Omental fat pad (tissue), 4 donors: Measurements from ENCODE around the gene RAB7A. TPM values are rescaled to one million over a fixed set of nuclear protein-coding genes. Genes with fewer than 3 reads are reported as not detected.
A peak's percentile ranks its signal among the peaks of the same experiment; 100 is the strongest.

Experiments
- ATAC-seq: fragments of 150-250 bp; one replicate; pipeline ENCODE4 v1.9.1; 2016; ENCODE audit warnings: mild to moderate bottlenecking, moderate library complexity; ENCODE audit not compliant: low FRiP score
- DNase-seq: peaks from one replicate; pipeline ENCODE4 v3.0.0-alpha.2; 2019; ENCODE audit warnings: low spot score
- total RNA-seq, 4 donors: library from RNA; depleted of rRNA; stranded (reverse); fragments of >200 nt; gene quantifications; one replicate each; pipeline ENCODE4 v1.1.0, GENCODE V29; 2016
- TF ChIP-seq, protein P1 (sequence below), 3 donors: fragments of 450-650 bp; IDR thresholded peaks; one replicate each; pipeline ENCODE4 v1.5.1; 2016 to 2017; ENCODE audit warnings: antibody characterized with exemption in 3 of 3, mild to moderate bottlenecking in 3 of 3, moderate library complexity in 2 of 3

The RAB7A gene
- total RNA-seq, 4 donors from 2014 or later, result 125 to 170 (median 135) TPM

DNA sequence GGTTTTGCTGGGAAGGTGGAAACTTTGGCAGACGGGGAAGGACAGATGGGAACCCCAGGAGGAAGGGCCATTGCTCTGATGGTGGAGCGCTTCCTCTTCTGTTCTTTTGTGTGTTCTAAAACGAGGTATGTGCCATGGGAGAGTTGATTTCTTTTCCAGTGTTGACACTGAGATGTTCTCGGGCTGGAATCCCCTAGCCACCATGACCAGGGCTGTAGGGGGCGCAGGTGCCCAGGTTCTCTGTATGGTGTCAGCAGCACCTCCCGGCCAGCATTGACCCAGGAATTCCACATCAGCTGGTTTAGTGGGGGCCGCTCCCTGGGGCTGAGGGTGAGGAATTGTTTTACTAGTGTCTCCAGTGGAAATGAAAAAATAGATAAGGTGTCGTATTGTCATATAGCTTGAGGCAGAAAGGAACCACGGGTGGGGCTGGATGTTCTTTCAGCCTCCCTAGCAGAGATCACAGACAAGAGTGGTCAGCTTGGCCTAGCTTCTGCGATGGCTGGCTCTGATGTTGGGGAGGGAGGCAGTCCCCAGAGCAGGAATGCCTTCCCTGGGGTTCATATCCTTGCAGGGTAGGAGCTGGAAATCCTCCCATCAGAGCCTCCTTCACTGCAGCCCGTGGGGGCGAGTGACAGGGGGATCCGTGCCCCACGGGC is 119.3 kb downstream of the RAB7A start:
- DNase-seq (no peak), ATAC-seq (peak; percentile 8)
- TF ChIP-seq, protein P1, sequence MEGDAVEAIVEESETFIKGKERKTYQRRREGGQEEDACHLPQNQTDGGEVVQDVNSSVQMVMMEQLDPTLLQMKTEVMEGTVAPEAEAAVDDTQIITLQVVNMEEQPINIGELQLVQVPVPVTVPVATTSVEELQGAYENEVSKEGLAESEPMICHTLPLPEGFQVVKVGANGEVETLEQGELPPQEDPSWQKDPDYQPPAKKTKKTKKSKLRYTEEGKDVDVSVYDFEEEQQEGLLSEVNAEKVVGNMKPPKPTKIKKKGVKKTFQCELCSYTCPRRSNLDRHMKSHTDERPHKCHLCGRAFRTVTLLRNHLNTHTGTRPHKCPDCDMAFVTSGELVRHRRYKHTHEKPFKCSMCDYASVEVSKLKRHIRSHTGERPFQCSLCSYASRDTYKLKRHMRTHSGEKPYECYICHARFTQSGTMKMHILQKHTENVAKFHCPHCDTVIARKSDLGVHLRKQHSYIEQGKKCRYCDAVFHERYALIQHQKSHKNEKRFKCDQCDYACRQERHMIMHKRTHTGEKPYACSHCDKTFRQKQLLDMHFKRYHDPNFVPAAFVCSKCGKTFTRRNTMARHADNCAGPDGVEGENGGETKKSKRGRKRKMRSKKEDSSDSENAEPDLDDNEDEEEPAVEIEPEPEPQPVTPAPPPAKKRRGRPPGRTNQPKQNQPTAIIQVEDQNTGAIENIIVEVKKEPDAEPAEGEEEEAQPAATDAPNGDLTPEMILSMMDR (IDR thresholded peaks at IDR 0.05), result no peak

DNA sequence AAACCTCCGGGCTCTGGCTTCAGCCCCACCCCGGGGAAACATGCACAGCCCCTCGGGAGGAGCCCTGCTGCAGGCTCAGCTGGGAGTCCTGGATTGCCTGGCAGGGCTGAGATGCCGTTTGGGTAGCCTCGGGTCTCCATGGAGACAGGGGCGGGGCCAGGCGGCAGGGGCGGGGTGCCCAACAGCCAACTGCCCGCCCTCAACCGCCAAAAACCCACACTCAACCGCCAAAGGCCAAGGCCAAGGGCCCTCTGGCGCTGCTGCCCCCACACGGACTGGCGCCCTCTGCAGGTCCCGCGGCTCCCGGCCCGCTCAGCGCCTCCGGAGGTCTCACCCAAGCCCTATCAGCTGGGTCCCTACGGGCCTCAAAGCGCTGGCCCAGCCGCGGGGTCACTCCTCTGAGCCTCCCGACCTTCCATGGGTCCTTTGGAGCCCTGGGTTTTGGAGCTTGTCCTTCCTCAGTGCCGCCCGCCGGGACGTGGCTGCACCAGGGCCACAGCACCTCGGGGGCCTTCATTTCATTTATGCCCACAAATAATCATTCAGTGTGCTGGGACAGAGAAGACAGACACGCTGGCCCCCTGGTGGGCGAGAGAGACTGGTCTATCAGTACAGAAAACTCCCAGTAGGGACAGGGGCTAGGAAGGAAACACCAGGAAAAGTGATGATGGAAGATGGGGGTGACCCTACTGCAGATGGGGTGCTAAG is 119.9 kb downstream of the RAB7A start:
- ATAC-seq (peak; percentile 86), DNase-seq (peak; percentile 58)
- TF ChIP-seq, protein P1 (IDR thresholded peaks at IDR 0.05), result peak in 1 of 3 donors; percentile 40

DNA sequence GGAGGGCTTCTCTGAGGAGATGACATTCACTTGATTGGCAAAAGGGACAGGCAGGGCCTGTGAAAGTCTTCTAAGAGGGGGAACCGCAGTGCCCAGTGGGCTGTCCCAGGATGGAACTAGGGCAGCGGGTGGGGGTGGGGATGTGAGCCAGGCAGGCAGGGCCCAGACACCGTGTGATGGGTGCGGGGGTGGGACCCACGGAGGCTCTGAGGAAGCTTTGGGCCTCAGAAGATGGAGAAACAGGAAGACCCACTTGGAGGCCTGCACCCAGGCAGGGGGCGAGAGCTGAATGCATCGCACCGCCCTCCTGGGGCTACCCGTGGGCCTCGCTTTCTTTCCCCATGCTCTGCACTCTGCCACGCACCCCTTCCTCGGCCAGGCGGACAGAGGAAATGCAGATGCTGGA is 120.5 kb downstream of the RAB7A start:
- ATAC-seq, result no peak
- TF ChIP-seq, protein P1 (IDR thresholded peaks at IDR 0.05), result no peak

DNA sequence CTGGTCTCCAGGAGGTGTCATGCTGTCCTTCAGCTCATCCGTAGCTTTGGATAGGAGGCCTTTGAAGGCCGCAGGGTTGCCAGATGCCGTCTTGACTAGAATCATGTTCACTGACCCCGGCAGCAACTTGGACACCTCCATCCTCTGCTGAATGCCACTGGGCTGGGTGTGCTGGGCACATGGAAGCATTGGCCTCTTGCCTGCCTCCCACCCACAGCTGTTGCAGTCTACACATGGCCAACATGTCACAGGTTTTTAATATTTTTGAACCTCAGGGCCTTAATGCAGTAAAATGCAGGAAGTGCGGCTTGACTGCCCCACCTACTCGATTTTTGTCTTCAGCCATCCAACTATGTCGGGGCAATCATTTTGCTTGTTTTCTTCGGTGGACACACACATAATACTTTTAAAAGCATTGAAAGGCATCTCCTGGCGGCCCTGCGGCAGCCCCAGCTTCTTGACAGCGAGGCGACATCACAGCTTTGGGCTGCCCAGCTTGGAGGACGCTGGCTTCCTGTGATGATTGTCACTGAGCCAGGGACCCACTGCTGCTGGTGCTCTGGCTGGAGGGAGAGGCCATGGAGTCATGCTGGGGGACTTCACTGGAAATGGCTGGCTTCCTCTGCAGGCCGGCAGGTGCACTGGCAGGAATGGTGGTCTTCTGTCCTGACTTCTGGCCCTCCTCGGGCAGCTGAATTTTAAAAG is 121.8 kb downstream of the RAB7A start:
- no peak for ATAC-seq

More for the DNA sequence above, 120.5 kb downstream of the RAB7A start:
- DNase-seq, result no peak

DNA sequence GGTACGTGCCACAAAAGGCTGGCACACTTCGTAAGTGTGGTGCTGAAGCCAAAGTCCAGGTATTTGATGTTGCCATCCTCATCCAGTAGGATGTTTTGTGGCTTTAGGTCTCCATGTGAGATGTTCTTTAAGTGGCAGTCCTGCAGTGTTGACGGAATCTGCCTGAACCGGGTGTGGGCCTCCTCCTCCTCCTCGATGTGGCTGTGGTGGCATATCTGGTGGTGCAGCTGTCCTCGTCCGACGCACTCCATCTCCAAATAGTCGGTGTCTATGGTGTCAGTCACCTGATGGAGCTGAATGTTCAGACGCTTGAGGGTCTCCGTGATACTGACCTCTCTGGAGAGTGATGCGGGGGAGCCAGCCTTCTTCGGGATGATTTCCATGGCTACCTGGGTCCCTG is 123.0 kb downstream of the RAB7A start:
- DNase-seq, result no peak
- no peak for ATAC-seq

More for the DNA sequence above, 121.8 kb downstream of the RAB7A start:
- no peak for DNase-seq
- TF ChIP-seq, protein P1 (IDR thresholded peaks at IDR 0.05), result no peak

DNA sequence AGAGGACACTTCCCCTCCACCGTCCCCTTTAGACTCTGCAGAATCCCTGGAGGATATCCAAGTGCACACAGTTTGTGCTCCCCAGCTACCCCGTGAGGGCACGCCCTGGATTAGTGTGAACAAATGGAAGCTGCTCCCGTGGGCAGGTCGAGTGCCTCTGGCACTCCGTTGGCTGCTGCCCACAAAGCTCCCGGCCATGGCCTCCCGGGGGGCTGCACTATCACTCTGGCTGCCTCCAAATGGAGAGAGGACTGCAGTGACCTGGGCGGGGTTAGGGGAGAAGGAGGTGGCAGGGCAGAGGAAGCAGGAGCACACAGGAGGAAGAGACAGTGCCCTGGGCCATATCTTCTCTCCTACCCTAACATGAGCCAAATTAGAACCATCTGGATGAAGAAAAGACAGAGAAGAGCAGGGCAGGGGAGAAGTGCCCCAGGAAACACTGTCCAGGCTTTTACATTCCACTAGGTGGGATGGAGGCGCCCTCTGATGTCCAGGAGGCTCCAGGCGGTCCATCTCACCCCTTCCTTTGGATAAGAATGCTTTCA is 124.0 kb downstream of the RAB7A start:
- DNase-seq (no peak), ATAC-seq (no peak)
- TF ChIP-seq, protein P1 (IDR thresholded peaks at IDR 0.05), result no peak

More for the DNA sequence above, 123.0 kb downstream of the RAB7A start:
- TF ChIP-seq, protein P1 (IDR thresholded peaks at IDR 0.05), result no peak
